HG03521 (cell line): ENCODE data around the gene RUVBL1.

ENCODE experiments used
- ATAC-seq: cut with Tn5 transposase; IDR thresholded peaks from one replicate; pipeline ENCODE4 v1.9.1; 2021; ENCODE audit warnings: mild to moderate bottlenecking, moderate library complexity; ENCODE audit not compliant: unreplicated experiment

RUVBL1 gene

DNA sequence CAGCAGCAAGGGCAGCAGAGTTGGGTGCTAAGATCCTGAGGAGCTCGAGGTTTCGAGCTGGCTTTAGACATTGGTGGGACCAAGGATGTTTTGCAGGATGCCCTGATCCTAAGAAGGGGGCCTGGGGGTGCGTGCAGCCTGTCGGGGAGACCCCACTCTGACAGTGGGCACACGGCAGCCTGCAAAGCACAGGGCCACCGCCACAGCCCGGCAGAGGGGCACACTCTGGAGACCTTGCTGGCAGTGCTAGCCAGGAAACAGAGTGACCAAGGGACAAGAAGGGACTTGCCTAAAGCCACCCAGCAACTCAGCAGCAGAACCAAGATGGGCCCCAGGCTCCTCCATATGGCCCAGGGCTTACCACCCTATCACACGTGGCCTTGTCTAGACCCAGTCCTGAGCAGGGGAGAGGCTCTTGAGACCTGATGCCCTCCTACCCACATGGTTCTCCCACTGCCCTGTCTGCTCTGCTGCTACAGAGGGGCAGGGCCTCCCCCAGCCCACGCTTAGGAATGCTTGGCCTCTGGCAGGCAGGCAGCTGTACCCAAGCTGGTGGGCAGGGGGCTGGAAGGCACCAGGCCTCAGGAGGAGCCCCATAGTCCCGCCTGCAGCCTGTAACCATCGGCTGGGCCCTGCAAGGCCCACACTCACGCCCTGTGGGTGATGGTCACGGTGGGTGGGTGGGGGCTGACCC lies 52.6 kb downstream of the RUVBL1 start:
- no peak for ATAC-seq

DNA sequence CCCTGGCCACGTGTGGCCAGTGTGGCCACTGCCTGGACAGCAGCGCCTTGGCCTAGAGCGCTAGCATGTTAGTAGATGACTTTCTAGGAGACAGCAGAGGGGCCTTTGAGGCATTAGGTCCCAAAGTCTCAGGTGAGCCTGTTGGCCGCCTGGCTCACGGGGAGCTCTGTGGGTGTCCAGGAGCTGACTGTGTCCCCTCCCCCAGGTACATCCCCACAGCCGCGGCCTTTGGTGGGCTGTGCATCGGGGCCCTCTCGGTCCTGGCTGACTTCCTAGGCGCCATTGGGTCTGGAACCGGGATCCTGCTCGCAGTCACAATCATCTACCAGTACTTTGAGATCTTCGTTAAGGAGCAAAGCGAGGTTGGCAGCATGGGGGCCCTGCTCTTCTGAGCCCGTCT lies 54.3 kb downstream of the RUVBL1 start:
- no peak for ATAC-seq

DNA sequence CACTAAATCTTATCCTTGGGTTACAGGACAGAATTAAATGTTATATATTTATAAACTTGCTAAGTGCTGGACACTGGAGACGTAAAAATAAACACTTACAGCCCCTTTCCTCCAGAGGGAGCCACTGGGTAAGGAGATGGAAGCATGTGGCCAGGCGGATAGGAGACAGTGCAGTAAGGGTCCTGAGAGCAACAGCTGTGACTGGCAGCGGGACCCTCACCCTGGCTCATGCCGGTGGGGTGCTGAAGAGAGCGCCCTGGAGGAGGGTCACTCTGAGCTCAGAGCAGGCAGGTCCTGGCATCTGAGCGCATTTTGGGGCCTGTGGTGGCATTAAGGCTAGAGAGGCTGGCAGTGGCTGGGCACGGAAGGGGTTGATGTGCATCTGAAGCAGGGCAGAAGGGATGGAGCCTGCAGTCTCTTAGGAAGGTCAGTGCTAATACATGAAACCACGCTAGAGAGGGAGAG lies 55.4 kb downstream of the RUVBL1 start:
- ATAC-seq: no peak

DNA sequence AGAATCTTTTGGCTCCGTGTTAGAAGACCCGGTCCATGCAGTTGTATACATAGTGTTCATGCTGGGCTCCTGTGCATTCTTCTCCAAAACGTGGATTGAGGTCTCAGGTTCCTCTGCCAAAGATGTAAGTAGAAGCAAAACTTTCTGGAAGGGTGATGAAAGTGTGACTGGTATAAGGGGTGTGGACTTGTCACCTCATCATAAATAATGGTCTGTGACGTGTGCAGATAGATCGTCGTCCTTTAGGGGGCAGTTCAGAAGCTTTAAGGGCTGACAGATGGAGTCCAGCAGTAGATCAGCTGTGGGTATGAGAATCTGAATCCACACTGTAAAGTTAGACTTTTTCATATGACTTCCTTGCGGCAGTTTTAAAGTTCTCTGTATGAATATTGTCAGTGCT lies 56.1 kb downstream of the RUVBL1 start:
- no peak for ATAC-seq

DNA sequence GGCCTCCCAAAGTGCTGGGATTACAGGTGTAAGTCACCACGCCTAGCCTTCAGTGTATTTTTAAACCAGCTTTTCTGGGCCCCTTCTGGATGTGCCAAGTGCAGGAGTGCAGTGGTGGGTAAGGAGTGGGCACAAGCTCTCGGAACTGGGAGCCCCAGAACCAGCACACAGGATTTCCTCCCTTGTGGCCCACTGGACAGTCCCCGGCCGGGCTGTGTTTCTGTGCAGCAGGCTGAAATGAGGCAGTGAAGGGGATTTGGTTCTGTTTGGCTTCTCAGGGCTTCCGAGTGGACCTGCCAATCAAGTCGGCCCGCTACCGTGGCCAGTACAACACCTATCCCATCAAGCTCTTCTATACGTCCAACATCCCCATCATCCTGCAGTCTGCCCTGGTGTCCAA lies 56.9 kb downstream of the RUVBL1 start:
- no peak for ATAC-seq

DNA sequence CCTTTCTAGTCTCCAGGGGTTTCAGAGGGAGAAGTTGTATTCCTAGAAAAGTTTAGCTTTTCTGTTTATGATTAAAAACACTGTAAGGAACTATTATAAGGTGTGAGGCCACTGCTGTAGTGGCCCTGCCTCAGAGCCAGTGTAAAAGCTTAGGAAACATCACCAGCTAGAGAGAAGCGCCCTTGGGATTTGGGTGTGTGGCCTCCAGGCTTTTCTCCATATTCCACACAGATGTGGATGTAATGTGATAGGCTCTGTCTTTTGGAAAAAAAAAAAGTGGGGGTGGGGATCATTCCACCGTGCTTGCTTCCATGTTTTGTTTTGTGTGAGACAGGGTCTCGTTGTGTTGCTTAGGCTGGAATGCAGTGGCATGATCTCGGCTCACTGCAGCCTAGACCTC lies 57.5 kb downstream of the RUVBL1 start:
- ATAC-seq: no peak

DNA sequence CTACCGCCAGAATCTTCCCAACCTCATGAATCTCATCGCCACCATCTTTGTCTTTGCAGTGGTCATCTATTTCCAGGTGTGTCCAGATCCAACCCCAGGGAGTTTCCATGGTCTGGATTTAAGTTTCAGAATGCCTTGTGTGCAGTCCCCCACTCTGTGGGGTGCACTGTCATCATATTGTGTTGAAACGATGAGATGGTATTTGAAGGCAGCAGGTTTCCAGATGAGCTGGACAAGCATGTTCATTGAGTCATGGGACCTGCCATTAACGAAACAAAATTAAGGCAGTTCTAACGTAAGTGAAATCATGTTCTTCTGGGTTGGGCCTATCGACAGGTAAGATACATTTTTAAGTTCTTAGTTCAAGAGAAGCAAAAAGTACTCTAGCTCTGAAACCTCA lies 58.6 kb downstream of the RUVBL1 start:
- ATAC-seq: no peak

DNA sequence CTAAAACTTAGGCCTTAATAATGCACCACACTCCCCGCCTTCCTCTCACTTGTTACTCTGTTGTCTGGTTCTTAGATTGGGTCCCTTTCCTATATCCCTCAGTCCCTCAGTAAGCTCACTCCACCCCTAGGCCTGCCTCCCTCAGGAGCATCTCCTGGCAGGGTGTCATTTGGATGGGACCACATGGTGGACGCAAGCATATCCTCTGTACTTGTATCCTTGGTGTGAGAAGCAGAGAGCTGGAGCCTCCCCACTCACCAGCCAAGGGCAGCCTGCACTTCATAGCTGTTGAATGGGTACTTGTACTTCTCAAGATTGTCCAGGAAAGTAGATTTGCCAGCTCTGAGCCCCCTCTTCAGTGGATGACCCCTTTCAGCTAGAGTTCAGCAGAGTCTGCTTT lies 59.7 kb downstream of the RUVBL1 start:
- no peak for ATAC-seq

DNA sequence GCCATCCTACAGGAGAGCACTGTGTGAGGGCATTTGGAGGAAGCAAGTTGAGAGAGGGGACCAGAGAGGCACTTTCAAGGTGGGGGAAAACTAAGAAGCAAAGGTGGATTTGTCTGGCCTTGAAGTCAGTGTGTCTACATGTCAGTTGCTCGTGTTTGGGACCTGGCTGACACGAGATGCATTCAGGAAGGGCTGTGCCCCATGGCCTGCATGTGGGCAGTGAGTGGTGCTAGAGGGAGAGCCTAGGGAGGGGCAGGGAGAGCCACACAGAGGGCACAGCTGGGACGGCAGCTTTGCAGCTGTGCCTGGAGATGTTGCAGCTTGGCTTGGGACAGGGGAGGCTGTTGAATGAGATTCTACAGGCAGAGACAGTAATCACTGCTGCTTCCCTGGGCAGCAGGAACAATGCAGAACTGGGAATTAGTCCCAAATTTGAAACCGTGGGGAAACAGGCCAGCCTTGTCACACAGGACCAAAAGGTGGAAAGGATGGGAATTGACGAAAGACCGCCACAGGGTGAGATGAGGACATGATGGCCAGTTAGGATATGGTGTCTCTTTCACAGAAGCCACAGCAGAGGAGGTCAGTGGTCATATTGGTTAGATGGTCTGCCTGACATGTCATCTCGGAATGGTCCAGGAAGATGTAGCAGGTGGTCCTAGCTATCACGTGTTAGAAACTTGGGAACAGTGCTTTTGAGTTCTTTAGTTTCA lies 61.4 kb downstream of the RUVBL1 start:
- ATAC-seq: no peak

DNA sequence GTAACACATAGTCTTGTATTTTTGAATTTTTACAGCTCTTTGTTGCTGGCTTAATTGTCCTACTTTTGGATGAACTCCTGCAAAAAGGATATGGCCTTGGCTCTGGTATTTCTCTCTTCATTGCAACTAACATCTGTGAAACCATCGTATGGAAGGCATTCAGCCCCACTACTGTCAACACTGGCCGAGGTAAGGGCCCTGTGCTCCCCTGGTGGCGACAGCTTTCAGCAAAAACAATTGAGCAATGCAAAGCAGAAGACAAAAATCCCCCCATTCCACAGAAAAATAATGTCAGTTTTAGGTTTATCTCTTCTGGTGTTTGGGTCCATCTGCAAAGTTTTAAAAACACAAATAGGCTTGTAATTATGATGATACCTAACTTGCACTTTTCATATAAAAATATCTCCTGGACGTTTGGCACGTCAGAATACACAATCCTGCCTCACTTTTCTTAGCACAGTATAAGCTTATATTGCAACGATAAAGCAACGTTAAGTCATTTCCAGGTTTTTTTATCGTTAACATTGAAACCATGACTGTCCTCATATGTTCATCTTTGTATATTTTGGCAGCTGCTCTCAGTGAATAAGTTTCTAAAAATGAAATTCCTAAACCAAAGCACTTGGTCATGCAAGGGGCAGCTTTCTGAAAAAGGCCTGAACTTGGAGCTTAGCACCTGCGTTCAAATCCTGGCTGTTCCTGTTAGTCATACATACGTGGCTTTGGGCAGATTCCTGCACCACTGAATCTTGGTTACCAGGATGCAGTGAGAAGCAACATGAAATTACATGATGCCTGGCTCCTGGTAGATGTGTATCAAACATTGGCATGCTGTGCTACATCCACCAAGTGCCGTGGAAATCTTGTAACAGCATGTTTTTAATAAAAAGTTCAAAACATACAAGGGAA lies 62.9 kb downstream of the RUVBL1 start:
- no peak for ATAC-seq

DNA sequence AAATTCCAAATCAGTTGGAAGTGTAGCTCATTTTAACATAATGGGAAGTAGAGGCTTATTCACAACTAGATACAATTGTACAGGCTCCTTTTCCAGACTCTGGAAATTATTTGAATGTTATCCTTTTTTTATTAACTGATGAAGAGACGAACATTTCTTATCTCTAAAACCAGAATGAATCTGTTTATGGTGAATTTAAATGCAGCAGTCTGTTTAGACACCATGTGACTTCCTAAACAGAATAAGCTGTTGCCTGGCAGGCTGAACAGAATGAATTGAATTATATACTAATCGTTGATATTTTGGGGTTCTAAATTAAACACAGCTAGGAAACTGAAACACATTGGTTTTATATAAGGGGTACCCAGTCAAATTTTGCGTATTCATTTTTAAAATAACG lies 67.4 kb downstream of the RUVBL1 start:
- no peak for ATAC-seq

DNA sequence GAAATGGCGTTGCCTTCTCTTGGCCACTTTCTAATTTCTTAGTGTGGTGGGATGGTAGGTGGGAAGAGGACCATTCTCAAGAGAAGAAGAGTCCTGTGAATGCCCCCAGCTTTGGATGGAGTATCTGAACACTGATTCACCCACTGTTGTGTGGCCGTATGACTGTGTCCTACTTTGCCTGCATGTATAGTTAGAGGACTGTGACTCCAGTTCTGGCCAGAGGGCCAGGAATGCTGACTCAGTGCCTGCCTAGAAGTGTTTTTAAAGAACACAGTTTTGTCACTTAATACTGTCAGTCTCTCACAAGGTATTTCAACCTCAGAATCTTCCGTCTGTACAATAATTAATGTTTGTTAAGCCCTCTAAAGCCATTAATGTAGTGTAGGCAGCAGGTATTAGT lies 69.2 kb downstream of the RUVBL1 start:
- no peak for ATAC-seq

DNA sequence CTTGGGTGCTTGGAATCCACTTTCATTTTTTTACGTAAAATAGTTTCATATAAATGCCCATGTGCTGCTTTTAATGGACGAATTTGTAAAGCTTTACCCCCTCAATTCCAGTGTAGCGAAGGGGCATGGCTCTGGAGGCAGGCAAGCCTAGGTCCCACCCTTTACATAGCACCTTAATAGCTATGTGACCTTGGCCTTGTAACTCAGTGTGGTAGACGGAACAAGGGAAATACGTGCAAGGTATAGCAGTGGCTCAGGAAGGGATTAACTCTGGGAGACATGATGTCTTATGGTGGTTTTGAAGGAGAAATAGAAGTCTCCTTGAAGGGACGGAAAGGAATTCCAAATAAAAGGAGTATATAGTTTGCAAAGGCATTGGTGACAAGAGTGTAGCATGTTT lies 70.0 kb downstream of the RUVBL1 start:
- no peak for ATAC-seq

DNA sequence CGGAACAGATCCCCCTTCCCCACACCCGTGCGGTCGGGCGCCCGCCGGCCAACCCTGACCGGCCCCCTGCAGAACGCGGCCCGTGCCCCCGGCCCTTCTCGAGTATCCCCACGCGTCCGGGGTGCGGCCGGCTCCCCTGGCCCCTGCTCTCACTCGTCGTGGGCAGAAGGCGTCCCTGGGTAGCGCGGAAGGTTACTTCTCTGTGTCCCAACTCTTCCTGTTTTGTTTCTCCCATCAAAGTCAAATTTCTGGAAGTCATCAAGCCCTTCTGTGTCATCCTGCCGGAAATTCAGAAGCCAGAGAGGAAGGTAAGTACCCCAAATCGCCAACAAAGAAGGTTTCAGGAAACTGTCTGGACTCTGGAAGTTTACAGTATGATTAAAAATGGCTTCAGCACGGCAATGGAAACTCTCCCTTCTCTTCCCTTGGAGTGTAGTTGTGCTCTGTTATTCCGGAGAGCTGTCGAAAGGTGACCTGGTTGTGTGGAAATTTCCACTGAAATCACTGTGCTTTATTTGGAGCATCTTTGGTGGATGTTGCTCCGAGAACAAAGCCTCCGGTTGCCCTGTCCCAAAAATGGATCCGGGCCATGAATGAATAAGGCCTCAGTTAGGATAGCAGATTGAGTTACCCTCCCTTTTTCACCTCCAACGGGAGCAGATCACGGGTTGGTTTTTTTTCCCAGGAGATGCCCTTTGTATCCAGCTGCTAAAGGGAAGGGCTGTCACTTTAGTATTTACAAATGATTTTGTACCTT lies 70.8 kb downstream of the RUVBL1 start:
- ATAC-seq: no peak

DNA sequence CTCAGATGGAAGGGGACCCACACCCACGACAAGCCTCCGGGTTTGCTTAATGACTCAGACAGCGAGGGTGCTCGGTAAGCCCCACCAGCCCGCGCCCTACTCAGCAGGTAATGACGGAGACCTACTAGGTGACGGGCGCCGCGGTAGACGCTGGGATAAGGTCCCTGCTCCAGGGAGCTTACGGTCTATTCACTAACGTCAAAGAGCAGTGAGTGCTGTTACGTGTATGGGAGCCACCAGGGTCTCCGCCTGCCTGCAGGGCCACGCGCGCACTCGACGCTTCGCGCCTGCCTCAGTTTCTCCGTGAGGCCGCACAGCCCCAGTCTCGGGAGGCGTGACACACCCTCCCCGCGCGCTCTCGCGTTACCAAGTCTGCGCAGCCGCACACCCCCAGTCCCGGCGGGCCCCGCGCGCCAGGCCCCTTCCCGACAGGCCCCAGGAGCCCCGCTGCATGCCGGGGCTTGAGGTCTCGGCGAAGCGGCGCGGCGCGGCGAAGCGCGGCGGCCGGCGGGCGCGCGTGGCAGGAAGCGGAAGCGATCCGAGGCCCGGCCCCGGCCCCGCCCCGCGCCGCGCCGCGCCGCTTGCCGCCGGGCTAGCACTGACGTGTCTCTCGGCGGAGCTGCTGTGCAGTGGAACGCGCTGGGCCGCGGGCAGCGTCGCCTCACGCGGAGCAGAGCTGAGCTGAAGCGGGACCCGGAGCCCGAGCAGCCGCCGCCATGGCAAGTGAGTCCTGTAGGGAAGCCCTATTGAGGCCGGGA lies 71.6 kb downstream of the RUVBL1 start, which contains the start of gene SEC61A1:
SEC61A1 (plus strand) TSS at position 601 of the 758 bp plus-strand sequence; CDS start at position 717, 116 bp downstream.
- ATAC-seq: peak; percentile 93

DNA sequence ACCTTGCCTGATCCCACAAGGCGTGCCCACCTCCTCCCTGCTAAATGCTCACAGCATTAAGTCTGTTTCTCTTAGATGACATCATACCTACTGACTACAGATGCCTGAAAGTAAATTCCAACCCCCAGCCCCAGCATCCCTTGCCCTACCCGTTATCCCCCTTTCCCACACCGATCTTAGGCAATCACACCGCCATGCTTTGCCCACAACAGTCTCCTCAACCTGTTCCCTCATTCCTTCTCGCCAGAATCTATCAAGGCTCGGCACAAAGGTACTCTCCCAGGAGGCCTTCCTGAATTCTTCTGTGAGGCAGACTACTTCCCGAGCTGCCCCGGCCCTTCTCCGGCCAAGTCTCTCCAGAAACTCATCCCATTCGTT lies 72.2 kb downstream of the RUVBL1 start:
- ATAC-seq: no peak

DNA sequence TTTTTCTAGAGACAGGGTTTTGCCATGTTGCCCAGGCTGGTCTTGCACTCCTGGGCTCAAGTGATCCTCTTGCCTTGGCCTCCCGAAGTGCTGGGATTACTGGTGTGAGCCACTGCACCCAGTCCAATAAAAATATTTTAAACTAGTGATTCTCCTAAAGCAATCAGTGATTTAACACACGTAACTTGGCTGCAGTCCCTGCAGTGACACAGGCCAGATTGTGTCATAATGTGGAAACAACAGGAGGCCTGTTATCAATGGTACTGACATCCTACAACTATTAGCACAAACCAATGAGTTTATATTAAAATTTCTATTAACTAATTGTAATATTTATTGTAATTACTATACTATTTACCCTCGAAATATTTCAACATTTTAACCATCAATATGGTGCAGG lies 73.0 kb downstream of the RUVBL1 start:
- no peak for ATAC-seq

DNA sequence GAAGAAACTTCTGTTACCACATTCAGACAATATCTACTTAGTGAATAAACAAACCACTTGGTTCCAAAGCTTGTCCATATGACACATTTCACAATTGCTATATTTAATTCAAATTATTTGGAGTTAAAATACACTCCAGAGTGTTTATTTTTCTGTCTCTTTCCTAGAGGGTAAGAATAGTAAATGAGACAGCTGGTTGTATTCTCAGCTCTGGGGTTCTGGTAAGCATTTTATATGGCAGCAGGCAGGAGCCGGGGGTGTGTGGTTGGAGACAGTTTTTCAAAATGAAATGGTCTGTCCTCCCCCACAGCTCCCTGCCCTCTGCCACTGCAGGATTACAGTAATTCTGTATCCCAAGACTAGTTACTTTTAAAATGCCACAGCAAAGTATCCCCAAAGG lies 82.3 kb downstream of the RUVBL1 start:
- ATAC-seq: no peak

DNA sequence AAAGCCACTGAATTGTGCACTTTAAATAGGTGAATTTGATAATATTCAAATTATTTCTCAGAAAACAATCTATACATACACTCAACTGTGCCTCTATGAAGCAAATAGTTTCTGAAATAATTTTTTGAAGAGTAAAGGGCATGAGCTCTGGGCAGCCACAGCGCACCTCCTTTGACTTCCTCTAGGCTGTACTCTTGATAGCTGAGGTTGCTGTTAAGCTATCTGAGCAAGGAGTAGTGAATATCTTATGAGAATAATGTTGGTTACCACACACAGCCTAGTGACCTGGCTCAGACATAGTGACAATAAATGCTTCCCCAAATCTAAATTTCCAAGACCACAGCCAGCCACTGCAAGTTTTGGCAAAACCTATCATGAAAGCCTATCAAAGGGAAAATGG lies 83.0 kb downstream of the RUVBL1 start:
- ATAC-seq: no peak

DNA sequence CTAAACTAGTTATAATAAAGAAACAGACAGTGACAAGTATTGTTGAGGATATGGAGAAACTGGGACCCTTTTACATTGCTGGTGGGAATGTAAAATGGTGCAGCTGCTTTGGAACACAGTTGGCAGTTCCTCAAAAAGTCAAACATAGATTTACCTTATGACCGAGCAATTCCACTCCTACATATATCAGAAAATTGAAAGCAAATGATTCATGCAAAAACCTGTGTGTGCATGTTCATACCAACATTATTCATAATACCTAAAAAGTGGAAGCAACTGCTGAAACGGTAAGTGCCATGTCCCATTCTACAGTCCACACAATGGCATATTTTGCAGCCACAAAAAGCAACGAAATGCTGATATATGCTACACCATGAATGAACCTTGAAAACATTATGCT lies 83.6 kb downstream of the RUVBL1 start:
- no peak for ATAC-seq
